Suprapubic skin (tissue), 4 donors: ENCODE data around the gene S100A3. TPM values are rescaled to one million over a fixed set of nuclear protein-coding genes. Genes with fewer than 3 reads are reported as not detected.
A peak's percentile ranks its signal among the peaks of the same experiment; 100 is the strongest.
"Not testable (repeated sequence)": the region's sequence is repeated elsewhere in the genome, so short reads cannot be mapped to it uniquely, and the experiment has no call there.

Experiments
- DNase-seq, 2 donors: peaks; one replicate each; pipeline ENCODE4 v3.0.0-alpha.2; 2019; ENCODE audit warnings: low spot score in 2 of 2
- H3K27ac ChIP-seq: fragments of 200-600 bp; sonication (generic); one replicate; pipeline ENCODE4 v1.5.1; 2019
- H3K27me3 ChIP-seq: fragments of 200-600 bp; sonication (generic); one replicate; pipeline ENCODE4 v1.5.1; 2019
- H3K36me3 ChIP-seq: fragments of 200-600 bp; sonication (generic); one replicate; pipeline ENCODE4 v1.5.1; 2019
- H3K4me1 ChIP-seq: fragments of 200-600 bp; sonication (generic); one replicate; pipeline ENCODE4 v1.5.1; 2019
- H3K4me3 ChIP-seq: fragments of 200-600 bp; sonication (generic); one replicate; pipeline ENCODE4 v1.5.1; 2019; ENCODE audit warnings: mild to moderate bottlenecking
- H3K9me3 ChIP-seq: fragments of 200-600 bp; sonication (generic); one replicate; pipeline ENCODE4 v1.5.1; 2019
- EP300 ChIP-seq: sonication (generic); formaldehyde crosslinking; IDR thresholded peaks from one replicate; pipeline ENCODE4 v1.6.1; 2017; ENCODE audit warnings: antibody characterized with exemption
- POLR2A ChIP-seq, 2 donors: fragments of 450-650 bp; IDR thresholded peaks; one replicate each; pipeline ENCODE4 v1.6.1; 2017; ENCODE audit warnings: antibody characterized with exemption in 2 of 2, mild to moderate bottlenecking in 2 of 2, moderate library complexity in 2 of 2
- POLR2AphosphoS5 ChIP-seq, 3 donors: sonication (generic); formaldehyde crosslinking; IDR thresholded peaks; one replicate each; pipeline ENCODE4 v1.6.1; 2017; ENCODE audit warnings: antibody characterized with exemption in 3 of 3
- WGBS: methylation state at CpG from one replicate; pipeline ENCODE4 v1.1.5; 2018; 5-methylcytosine and 5-hydroxymethylcytosine counted together
- total RNA-seq, 4 donors: library from RNA; depleted of rRNA; stranded (reverse); fragments of >200 nt; gene quantifications; one replicate each; pipeline ENCODE4 v1.1.0, GENCODE V29; 2016
- TF ChIP-seq, protein P1 (sequence below), 2 donors: fragments of 200-600 bp in 1 of 2; fragments of 450-650 bp in 1 of 2; sonication (generic) in 1 of 2; IDR thresholded peaks; one replicate each; pipeline ENCODE4 v1.5.1; 2016 to 2019; ENCODE audit warnings: antibody characterized with exemption in 2 of 2, mild to moderate bottlenecking in 1 of 2, moderate library complexity in 1 of 2

Gene S100A3
- total RNA-seq, 4 donors from 2014 or later: 42.6 to 342 (median 88.0) TPM; not detected in 1

DNA sequence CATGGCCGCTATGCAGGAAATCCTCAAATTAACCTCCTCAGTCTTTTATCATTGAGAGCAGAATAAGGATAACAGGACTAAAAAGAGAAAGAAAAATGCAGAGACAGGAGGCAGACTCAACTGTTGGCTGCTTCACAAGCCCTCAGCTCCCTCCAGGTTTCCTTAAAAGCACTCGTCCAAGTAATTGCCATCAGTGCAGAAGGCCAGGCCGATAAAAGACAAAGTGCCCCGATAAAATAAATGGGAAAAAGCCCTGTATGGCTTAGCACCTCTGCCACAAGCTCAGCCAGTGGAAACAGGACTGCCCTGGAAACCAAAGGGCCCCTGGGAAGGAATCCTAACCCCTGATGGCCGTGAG is 21.4 kb downstream of the S100A3 start:
- H3K4me3 ChIP-seq: no peak overlapping the region
- H3K27me3 ChIP-seq: no peaks in the 10 kb centered on the region
- no peak for DNase-seq
- WGBS: 93% methylated on average over 5 of the region's 5 CpGs
- H3K36me3 ChIP-seq: no peaks in the 10 kb centered on the region
- no peaks in the 10 kb centered on the region for H3K9me3 ChIP-seq
- TF ChIP-seq POLR2AphosphoS5 (IDR thresholded peaks at IDR 0.05) (no peak), EP300 (no peak), POLR2A (IDR thresholded peaks at IDR 0.05) (no peak)
- TF ChIP-seq, protein P1, sequence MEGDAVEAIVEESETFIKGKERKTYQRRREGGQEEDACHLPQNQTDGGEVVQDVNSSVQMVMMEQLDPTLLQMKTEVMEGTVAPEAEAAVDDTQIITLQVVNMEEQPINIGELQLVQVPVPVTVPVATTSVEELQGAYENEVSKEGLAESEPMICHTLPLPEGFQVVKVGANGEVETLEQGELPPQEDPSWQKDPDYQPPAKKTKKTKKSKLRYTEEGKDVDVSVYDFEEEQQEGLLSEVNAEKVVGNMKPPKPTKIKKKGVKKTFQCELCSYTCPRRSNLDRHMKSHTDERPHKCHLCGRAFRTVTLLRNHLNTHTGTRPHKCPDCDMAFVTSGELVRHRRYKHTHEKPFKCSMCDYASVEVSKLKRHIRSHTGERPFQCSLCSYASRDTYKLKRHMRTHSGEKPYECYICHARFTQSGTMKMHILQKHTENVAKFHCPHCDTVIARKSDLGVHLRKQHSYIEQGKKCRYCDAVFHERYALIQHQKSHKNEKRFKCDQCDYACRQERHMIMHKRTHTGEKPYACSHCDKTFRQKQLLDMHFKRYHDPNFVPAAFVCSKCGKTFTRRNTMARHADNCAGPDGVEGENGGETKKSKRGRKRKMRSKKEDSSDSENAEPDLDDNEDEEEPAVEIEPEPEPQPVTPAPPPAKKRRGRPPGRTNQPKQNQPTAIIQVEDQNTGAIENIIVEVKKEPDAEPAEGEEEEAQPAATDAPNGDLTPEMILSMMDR (IDR thresholded peaks at IDR 0.05): no peak
- H3K27ac ChIP-seq: peak overlapping the region; percentile 76
- peaks cover 27% of the 10 kb centered on the region for H3K4me1 ChIP-seq

DNA sequence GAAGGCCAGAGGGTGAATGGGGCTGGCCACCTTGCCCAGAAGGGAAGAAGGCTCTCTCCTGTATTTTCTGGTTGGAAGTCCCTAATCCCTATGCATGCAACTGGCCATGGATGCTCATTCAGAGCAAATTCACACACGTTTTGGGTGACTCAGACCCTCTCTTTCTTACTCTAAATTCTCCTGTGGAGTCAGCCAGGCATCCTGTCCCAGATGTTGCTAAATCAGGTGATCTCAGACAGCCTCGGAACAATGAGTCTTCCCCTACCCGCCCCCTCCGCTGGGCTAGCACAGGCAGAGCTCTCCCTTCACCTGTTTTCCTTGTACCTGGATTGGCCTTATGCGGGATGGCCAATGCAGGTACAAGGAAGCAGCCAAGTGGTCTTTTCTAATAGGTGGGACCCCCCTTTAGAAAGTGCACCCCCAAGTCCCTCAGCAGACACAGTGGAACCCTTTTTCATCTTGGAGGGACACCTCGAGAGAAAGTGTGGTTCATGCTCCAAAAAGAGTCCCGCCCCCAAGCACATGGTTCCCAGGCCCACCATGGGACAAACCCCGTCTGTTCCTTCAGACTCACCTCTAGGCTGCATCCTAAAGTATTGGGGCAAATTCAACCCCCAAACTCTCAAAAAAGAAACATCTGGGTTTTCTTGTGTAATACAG is 21.9 kb downstream of the S100A3 start:
- peak in 1 of 2 donors; percentile 57 for DNase-seq
- no peaks in the 10 kb centered on the region for H3K27me3 ChIP-seq
- H3K9me3 ChIP-seq: no peaks in the 10 kb centered on the region
- WGBS: 76% methylated on average over 8 of the region's 8 CpGs
- no peak for TF ChIP-seq POLR2A (IDR thresholded peaks at IDR 0.05)
- TF ChIP-seq, protein P1 (IDR thresholded peaks at IDR 0.05): no peak
- TF ChIP-seq POLR2AphosphoS5 (IDR thresholded peaks at IDR 0.05): no peak
- no peak for TF ChIP-seq EP300
- no peak overlapping the region for H3K4me3 ChIP-seq
- peak overlapping the region; percentile 76 for H3K27ac ChIP-seq
- H3K4me1 ChIP-seq: peaks cover 23% of the 10 kb centered on the region
- H3K36me3 ChIP-seq: no peaks in the 10 kb centered on the region

DNA sequence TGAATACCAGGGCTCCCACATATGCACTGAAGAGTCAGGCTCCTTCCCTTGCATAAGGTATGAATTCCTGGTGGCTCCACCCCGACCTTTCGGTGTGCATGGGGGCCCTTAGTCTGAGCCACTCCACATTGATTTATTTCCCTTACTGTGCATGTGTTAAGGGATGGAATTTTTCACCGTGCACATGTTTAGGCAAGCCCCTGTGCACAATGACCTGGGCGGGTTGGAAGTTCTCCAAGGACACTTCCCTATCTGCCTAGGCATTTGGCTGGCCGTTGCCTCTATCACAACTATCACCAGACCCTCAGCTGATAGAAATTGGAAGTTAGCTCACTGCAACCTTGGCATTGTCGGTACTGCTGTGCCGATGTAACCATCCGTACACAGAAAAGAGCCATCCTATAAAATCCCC is 22.9 kb downstream of the S100A3 start:
- Histone ChIP-seq H3K36me3 (no peaks in the 10 kb centered on the region), H3K4me3 (no peak overlapping the region), H3K4me1 (peaks cover 20% of the 10 kb centered on the region), H3K27ac (peak overlapping the region; percentile 76), H3K27me3 (no peaks in the 10 kb centered on the region), H3K9me3 (no peaks in the 10 kb centered on the region)
- 42% methylated on average over 8 of the region's 8 CpGs for WGBS
- TF ChIP-seq POLR2AphosphoS5 (IDR thresholded peaks at IDR 0.05): no peak
- TF ChIP-seq, protein P1 (IDR thresholded peaks at IDR 0.05): no peak
- peak in 1 of 2 donors; percentile 61 for DNase-seq

DNA sequence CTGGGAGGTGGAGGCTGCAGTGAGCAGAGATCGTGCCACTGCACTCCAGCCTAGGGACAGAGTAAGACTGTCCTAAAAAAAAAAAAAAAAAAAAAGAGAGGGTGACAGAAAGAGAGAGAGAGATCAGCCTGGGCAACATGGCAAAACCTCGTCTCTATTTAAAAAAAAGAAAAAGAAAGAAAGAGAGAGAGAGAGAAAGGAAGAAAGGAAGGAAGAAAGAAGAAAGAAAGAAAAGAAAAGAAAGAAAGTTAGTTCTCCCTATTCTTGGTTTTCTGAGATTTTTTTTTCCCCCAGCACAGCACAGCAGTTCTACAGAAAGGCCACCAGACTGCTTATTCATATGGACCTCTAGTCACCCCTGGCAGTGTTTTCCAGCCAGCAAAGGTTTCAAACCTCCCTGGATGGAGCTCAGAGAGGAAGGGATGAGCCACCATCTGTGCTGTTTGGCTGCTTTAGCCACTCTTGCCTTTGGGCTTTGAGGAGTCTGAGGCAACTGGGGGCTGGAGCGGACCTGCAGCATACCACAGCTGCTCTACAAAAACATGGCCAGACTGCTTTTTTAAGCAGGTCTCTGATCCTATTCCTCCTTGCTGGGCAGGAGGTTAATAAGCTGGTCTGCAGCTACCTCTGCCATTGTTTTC is 23.9 kb downstream of the S100A3 start:
- Histone ChIP-seq H3K27ac (peak overlapping the region; percentile 76), H3K9me3 (no peaks in the 10 kb centered on the region), H3K4me3 (no peak overlapping the region), H3K36me3 (no peaks in the 10 kb centered on the region), H3K27me3 (no peaks in the 10 kb centered on the region), H3K4me1 (peaks cover 20% of the 10 kb centered on the region)
- 22% methylated on average over 2 of the region's 3 CpGs for WGBS
- TF ChIP-seq, protein P1 (IDR thresholded peaks at IDR 0.05): no peak
- DNase-seq: peak in 1 of 2 donors; percentile 19

DNA sequence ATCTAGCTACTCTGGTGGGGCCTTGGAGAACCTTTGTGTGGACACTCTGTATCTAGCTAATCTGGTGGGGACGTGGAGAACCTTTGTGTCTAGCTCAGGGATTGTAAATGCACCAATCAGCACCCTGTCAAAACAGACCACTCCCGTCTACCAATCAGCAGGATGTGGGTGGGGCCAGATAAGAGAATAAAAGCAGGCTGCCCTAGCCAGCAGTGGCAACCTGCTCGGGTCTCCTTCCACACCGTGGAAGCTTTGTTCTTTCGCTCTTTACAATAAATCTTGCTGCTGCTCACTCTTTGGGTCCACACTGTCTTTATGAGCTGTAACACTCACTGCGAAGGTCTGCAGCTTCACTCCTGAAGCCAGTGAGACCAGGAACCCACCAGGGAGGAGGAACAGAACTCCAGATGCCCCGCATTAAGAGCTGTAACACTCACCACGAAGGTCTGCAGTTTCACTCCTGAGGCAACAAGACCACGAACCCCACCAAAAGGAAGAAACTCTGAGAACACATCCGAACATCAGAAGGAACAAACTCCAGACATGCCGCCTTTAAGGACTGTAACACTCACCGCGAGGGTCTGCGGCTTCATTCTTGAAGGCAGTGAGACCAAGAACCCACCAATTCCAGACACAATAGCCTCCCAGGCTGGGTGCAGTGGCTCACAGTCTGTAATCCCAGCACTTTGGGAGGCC is 26.6 kb downstream of the S100A3 start:
- H3K36me3 ChIP-seq, H3K4me3 ChIP-seq, H3K9me3 ChIP-seq, H3K27me3 ChIP-seq, H3K27ac ChIP-seq: not testable (repeated sequence)
- 80% methylated on average over 14 of the region's 14 CpGs for WGBS
- H3K4me1 ChIP-seq: peaks cover 19% of the 10 kb centered on the region
- DNase-seq: peak in 1 of 2 donors; percentile 9

DNA sequence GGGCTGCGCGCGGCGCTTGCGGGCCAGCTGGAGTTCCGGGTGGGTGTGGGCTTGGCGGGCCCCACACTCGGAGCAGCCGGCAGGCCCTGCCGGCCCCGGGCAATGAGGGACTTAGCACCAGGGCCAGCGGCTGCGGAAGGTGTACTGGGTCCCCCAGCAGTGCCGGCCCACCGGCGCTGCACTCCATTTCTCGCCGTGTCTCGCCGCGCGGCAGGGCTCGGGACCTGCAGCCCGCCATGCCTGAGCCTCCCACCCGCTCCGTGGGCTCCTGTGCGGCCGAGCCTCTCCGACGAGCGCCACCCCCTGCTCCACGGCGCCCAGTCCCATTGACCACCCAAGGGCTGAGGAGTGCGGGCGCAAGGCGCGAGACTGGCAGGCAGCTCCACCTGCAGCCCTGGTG is 27.2 kb downstream of the S100A3 start:
- not testable (repeated sequence) for H3K4me3 ChIP-seq
- 97% methylated on average over 19 of the region's 37 CpGs for WGBS
- DNase-seq: peak; percentile 37 to 59

More for the DNA sequence above, 27.2 kb downstream of the S100A3 start:
- H3K9me3 ChIP-seq, H3K27ac ChIP-seq, H3K27me3 ChIP-seq, H3K36me3 ChIP-seq: not testable (repeated sequence)
- H3K4me1 ChIP-seq: peaks cover 16% of the 10 kb centered on the region
